Vagina (tissue), 2 donors: ENCODE results near the gene ADGRG3. TPM values are rescaled to one million over a fixed set of nuclear protein-coding genes. Genes with fewer than 3 reads are reported as not detected.

ENCODE experiments used
- DNase-seq, 2 donors: peaks; one replicate each; pipeline ENCODE4 v3.0.0-alpha.2; 2017; ENCODE audit errors: extremely low spot score in 2 of 2
- H3K27ac ChIP-seq: fragments of 200-600 bp; sonication (generic); one replicate; pipeline ENCODE4 v1.5.1; 2019
- H3K27me3 ChIP-seq: fragments of 200-600 bp; sonication (generic); one replicate; pipeline ENCODE4 v1.5.1; 2019
- H3K36me3 ChIP-seq, 2 donors: fragments of 200-600 bp; sonication (generic); one replicate each; pipeline ENCODE4 v1.5.1; 2017 to 2019
- H3K4me1 ChIP-seq: fragments of 200-600 bp; sonication (generic); one replicate; pipeline ENCODE4 v1.5.1; 2019
- H3K4me3 ChIP-seq, 2 donors: fragments of 200-600 bp; sonication (generic); 1 replicate in 1 of 2; 2 replicates in 1 of 2; pipeline ENCODE4 v1.5.1; 2016 to 2019
- H3K9me3 ChIP-seq: fragments of 200-600 bp; sonication (generic); one replicate; pipeline ENCODE4 v1.5.1; 2019
- POLR2A ChIP-seq, 2 donors: fragments of 450-650 bp; IDR thresholded peaks; one replicate each; pipeline ENCODE4 v1.6.1; 2017; ENCODE audit warnings: antibody characterized with exemption in 2 of 2, mild to moderate bottlenecking in 2 of 2, moderate library complexity in 2 of 2
- POLR2AphosphoS5 ChIP-seq, 2 donors: sonication (generic); formaldehyde crosslinking; IDR thresholded peaks; one replicate each; pipeline ENCODE4 v1.9.0; 2017; ENCODE audit warnings: antibody characterized with exemption in 2 of 2, mild to moderate bottlenecking in 2 of 2, low read depth in 1 of 2; ENCODE audit not compliant: insufficient read depth in 1 of 2
- intact Hi-C: fragments of 100-400 bp; cut with DNase I; formaldehyde crosslinking; loops from one replicate; pipeline ENCODE4 v1.15.1; 2023
- total RNA-seq: library from RNA; depleted of rRNA; stranded (reverse); fragments of >200 nt; gene quantifications from one replicate; pipeline ENCODE4 v1.2.3, GENCODE V29; 2016
- TF ChIP-seq, protein P1 (sequence below), 3 experiments: fragments of 450-650 bp in 2 of 3; fragments of 200-600 bp in 1 of 3; sonication (generic) in 1 of 3; IDR thresholded peaks; one replicate each; pipeline ENCODE4 v1.5.1; 2017 to 2019; ENCODE audit warnings: antibody characterized with exemption in 3 of 3, mild to moderate bottlenecking in 2 of 3, moderate library complexity in 2 of 3

ADGRG3 gene
- total RNA-seq, 1 donor from 2014 or later, result 10.3 TPM

DNA sequence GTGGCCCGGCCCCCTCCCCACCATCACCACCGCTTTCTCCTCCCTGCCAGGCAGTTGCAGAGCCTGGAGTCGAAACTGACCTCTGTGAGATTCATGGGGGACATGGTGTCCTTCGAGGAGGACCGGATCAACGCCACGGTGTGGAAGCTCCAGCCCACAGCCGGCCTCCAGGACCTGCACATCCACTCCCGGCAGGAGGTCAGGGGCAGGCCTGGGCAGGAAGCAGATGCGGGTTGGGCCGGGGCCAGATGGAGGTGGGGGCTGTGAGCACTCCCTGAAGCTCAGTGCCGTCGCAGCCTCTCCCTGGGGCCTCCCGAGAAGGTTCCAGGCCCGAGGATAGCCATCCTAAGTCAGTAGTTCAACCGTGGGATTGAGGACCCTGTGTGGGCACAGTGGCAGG lies 14.2 kb upstream of the ADGRG3 start:
- Histone ChIP-seq H3K4me3 (no peak overlapping the region), H3K36me3 (peaks cover 0 to 26% of the 10 kb centered on the region in 2 donors), H3K27ac (no peak overlapping the region), H3K9me3 (no peaks in the 10 kb centered on the region), H3K27me3 (no peaks in the 10 kb centered on the region), H3K4me1 (peaks cover 4% of the 10 kb centered on the region)
- no peak for DNase-seq
- intact Hi-C loops, result loop anchor here (5.0 kb wide), 1 partner anchor 77 kb away; no protein-coding TSS in a partner anchor
- peak in 1 of 2 donors; percentile 8 for TF ChIP-seq POLR2AphosphoS5 (IDR thresholded peaks at IDR 0.05; ENCODE audit: insufficient read depth in 1 of 2, low read depth in 1 of 2)
- no peak for TF ChIP-seq POLR2A (IDR thresholded peaks at IDR 0.05)

DNA sequence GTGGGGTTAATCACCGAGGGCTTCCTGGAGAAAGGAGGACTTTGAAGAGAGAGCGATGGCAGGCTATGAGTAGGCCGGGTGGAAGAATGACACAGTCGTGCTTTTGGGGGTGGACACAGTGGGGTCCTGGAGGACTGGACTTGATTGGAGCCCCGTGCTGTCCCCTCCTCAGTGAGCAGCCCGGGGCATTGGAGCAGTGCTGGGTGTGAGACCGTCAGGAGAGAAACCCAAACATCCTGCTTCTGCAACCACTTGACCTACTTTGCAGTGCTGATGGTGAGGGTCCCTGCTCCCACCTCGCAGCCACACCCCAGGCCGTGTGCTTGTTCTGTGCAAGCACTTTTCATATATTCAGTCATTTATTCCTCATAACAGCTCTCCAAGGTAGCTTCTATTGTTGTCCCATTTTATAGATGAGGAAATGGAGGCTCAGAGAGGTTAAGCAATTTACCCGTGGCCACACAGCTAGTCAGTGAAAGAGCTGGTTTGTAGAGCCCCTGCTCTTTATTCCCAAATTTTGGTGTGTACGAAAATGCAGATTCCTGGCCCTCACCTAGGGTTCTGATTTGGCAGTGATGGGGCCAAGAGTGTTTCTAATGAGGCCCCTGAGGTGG lies 11.7 kb upstream of the ADGRG3 start:
- TF ChIP-seq POLR2AphosphoS5 (IDR thresholded peaks at IDR 0.05; ENCODE audit: insufficient read depth in 1 of 2, low read depth in 1 of 2) (no peak), POLR2A (IDR thresholded peaks at IDR 0.05) (no peak)
- TF ChIP-seq, protein P1, sequence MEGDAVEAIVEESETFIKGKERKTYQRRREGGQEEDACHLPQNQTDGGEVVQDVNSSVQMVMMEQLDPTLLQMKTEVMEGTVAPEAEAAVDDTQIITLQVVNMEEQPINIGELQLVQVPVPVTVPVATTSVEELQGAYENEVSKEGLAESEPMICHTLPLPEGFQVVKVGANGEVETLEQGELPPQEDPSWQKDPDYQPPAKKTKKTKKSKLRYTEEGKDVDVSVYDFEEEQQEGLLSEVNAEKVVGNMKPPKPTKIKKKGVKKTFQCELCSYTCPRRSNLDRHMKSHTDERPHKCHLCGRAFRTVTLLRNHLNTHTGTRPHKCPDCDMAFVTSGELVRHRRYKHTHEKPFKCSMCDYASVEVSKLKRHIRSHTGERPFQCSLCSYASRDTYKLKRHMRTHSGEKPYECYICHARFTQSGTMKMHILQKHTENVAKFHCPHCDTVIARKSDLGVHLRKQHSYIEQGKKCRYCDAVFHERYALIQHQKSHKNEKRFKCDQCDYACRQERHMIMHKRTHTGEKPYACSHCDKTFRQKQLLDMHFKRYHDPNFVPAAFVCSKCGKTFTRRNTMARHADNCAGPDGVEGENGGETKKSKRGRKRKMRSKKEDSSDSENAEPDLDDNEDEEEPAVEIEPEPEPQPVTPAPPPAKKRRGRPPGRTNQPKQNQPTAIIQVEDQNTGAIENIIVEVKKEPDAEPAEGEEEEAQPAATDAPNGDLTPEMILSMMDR (IDR thresholded peaks at IDR 0.05), result no peak
- no peaks in the 10 kb centered on the region for H3K4me1 ChIP-seq
- H3K9me3 ChIP-seq, result no peaks in the 10 kb centered on the region
- H3K27me3 ChIP-seq, result no peaks in the 10 kb centered on the region
- intact Hi-C loops, result no loop called here
- no peak overlapping the region for H3K4me3 ChIP-seq
- DNase-seq, result no peak
- H3K36me3 ChIP-seq, result peaks cover 0 to 20% of the 10 kb centered on the region in 2 donors
- H3K27ac ChIP-seq, result no peak overlapping the region

DNA sequence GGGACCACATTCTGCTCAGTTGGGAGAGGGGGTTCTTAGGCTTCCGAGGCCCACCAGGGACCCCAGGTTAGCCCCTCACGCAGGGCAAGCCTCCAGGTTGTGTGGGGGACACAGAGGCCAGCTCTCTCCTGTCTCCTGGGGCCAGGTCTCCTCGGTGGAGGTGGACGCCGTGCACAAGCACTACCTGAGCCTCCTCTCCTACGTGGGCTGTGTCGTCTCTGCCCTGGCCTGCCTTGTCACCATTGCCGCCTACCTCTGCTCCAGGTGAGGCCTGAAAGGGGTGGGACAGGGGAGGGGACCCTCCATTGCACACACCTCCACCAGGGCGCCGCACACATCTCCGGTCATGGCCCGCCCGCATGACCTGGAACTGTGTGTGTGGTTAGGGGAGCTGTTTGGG lies 10.9 kb upstream of the ADGRG3 start:
- TF ChIP-seq, protein P1 (IDR thresholded peaks at IDR 0.05), result no peak
- TF ChIP-seq POLR2AphosphoS5 (IDR thresholded peaks at IDR 0.05; ENCODE audit: insufficient read depth in 1 of 2, low read depth in 1 of 2) (no peak), POLR2A (IDR thresholded peaks at IDR 0.05) (no peak)
- H3K27me3 ChIP-seq, result no peaks in the 10 kb centered on the region
- DNase-seq, result no peak
- H3K9me3 ChIP-seq, result no peaks in the 10 kb centered on the region
- no peak overlapping the region for H3K27ac ChIP-seq
- peaks cover 0 to 18% of the 10 kb centered on the region in 2 donors for H3K36me3 ChIP-seq
- H3K4me3 ChIP-seq, result no peak overlapping the region
- intact Hi-C loops, result no loop called here
- H3K4me1 ChIP-seq, result no peaks in the 10 kb centered on the region

DNA sequence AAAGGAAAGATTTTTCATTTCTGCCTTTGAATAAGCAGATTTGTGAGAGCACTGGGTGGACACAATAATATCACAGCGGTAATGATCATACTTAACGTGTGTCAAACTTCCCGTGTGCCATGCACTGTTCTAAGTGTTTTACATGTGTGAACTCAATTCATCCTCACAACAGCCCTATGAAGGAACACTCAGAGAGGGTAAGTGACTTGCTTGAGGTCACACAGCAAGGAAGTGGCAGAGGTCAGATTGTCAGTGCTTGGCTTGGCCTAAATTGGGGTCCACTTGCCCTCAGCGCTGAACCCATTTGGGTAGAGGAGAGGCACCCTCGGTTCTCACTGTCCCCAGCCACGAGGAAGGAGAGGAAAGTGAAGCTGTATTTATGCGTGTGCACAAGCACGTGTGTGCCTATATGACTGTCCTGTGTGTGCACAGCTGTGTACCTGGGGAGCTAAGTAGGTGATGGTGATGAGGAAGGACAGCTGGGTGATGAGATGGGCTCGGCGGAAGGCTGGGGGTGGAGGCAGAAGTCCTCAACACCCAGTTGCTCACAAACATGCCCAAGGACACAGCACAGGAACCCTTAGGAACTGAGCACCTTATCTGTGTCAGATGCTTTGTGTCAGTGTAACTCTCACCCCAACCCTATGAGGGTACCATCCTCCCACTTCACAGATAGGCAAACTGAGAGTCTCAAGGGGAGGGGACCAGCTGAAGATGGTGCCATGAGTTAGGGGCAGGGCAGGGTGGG lies 9.8 kb upstream of the ADGRG3 start:
- no peak for TF ChIP-seq POLR2A (IDR thresholded peaks at IDR 0.05)
- TF ChIP-seq, protein P1 (IDR thresholded peaks at IDR 0.05), result no peak
- TF ChIP-seq POLR2AphosphoS5 (IDR thresholded peaks at IDR 0.05; ENCODE audit: insufficient read depth in 1 of 2, low read depth in 1 of 2), result no peak
- intact Hi-C loops, result no loop called here
- Histone ChIP-seq H3K4me3 (no peak overlapping the region), H3K27me3 (no peaks in the 10 kb centered on the region), H3K9me3 (no peaks in the 10 kb centered on the region), H3K36me3 (peaks cover 0 to 18% of the 10 kb centered on the region in 2 donors), H3K27ac (no peak overlapping the region), H3K4me1 (no peaks in the 10 kb centered on the region)
- no peak for DNase-seq

DNA sequence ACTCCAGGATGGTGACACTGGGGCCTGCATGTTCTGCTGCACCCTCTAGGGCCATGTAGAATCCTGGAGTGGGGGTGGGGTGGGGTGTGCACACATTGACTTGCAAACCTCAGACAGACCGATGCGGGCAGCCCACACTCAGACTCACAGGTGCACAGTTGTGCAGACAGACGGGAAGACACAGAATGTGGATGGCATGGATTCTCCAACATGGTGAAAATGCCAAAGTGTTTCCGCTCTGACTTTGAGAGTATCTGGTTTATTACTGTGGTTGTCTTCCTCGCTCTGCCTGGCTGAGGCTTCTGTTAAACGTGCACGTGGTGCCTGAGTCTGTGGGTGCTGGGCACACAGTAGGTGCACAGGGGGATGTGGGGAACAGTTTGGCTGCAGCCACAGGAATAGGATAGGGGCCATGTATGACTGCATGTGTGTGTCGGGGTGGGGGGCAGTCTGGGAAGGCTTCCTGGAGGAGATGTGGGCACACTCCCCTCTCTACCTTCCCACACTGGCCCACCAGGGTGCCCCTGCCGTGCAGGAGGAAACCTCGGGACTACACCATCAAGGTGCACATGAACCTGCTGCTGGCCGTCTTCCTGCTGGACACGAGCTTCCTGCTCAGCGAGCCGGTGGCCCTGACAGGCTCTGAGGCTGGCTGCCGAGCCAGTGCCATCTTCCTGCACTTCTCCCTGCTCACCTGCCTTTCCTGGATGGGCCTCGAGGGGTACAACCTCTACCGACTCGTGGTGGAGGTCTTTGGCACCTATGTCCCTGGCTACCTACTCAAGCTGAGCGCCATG lies 9.0 kb upstream of the ADGRG3 start:
- intact Hi-C loops, result no loop called here
- Histone ChIP-seq H3K27me3 (no peaks in the 10 kb centered on the region), H3K4me3 (no peak overlapping the region), H3K27ac (no peak overlapping the region), H3K4me1 (no peaks in the 10 kb centered on the region), H3K9me3 (no peaks in the 10 kb centered on the region), H3K36me3 (peaks cover 0 to 18% of the 10 kb centered on the region in 2 donors)
- no peak for DNase-seq
- TF ChIP-seq, protein P1 (IDR thresholded peaks at IDR 0.05), result no peak
- TF ChIP-seq POLR2A (IDR thresholded peaks at IDR 0.05) (no peak), POLR2AphosphoS5 (IDR thresholded peaks at IDR 0.05; ENCODE audit: insufficient read depth in 1 of 2, low read depth in 1 of 2) (no peak)
